GM21786 (cell line): ENCODE data around the gene MXD3.
"Not testable (repeated sequence)": the region's sequence is repeated elsewhere in the genome, so short reads cannot be mapped to it uniquely, and the experiment has no call there.

Source experiments
- ATAC-seq: cut with Tn5 transposase; IDR thresholded peaks from one replicate; pipeline ENCODE4 v1.9.1; 2021; ENCODE audit not compliant: unreplicated experiment

The MXD3 gene

GRCh38 chr5:177325868-177326381 lies 14.2 kb upstream of the MXD3 start:
- no peak for ATAC-seq

GRCh38 chr5:177320879-177321278 lies 9.2 kb upstream of the MXD3 start:
- no peak for ATAC-seq

DNA sequence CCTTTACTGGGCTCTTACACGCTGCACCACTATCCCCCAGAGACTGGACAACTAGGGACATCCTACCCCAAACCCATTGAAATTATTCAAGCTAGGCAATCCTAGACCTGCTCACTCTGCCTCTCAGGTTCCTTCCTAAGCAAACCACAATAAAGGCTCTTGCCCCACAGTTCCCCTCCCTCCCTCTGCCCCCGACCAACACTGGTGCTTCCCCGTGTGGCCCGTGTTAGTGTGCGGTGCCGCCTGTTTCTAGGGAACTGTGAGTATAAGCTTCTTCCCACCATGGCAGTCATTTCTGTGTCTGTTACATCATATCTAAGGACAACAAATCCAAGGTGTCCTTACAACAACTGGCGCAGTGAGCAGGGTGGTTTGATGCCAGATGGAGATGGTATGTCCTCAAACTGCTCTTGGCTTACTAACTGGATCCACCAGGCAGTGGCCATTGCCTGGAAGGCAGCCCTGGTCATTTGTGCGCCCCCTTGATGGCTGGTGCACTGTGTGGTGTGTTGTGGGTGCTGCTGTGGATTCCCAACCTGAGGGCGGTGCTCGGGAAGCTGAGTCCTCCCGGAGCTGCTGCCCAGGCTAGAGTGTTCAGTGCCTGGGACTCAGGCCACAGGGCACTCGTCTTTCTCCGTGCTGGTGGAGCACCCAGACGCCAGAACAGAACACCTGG lies 8.4 kb upstream of the MXD3 start:
- ATAC-seq = no peak

- peak; percentile 50 for ATAC-seq
Observed at GRCh38 chr5:177317959-177318377, 6.3 kb upstream of the MXD3 start.

DNA sequence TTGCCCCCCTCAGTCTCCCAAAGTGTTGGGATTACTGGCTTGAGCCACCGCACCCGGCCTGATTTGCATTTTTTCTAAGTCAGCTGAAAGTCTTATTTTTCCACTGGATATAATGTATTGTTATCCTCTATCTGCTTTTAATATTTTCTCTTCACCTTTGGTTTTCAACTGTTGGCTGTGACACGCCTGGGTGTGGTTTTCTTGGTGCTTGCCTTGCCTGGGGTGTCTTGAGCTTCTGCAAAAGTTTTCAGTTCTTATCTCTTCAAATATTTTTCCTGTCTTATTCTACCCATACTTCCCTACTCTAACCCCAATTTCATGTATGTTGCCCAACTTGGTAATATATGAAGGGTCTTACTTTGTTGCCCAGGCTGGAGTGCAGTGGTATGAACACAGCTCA lies 4.3 kb upstream of the MXD3 start:
- ATAC-seq = no peak

GRCh38 chr5:177315411-177315810 lies 3.7 kb upstream of the MXD3 start:
- ATAC-seq = no peak

- ATAC-seq = no peak
Observed at GRCh38 chr5:177314376-177315342, 3.0 kb upstream of the MXD3 start.

- ATAC-seq = no peak
Observed at GRCh38 chr5:177313561-177314259, 2.0 kb upstream of the MXD3 start.

DNA sequence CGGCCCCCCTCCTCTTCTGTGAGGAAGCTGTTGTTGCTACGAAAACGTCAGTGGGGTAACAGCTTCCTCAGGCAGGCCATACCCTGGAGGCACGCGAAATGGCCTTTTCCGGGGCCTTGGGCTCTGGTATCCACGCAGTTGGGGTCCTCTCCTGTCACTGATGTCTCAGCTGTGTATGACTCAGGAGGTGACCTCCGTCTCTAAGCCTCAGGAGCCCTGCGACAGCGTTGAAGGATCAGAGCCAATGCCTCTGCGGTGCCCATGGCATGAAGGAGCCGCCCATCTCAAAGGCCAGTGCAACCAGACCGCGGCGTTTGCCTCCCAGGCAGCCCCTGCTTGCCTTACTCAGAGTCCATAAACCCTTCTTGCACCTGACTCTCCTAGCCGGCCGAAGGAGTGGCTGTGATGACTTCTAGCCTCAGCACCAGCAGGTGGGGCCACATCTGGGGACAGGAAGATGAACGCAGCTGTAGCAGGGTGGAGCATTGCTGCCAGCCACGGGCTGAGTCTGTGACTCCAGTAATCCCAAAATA lies 1.0 kb upstream of the MXD3 start:
- ATAC-seq = peak; percentile 27

DNA sequence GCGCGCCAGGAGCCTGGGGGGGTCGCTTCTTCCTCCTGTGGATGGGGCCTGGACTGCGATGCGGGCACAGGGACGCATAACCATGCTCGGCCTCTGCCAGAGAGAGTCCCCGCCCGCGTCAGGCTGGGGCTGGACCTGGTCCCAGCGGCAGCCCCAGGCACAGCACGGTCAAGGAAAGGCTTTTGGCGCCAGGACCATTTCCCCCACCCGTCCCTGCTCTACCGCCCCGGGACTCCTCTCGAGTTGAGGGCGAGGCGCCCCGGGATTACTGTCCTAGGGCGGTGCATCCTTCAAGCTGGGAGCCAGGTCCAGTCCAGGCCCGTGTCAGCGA lies 341 bp downstream of the MXD3 start:
- no peak for ATAC-seq

DNA sequence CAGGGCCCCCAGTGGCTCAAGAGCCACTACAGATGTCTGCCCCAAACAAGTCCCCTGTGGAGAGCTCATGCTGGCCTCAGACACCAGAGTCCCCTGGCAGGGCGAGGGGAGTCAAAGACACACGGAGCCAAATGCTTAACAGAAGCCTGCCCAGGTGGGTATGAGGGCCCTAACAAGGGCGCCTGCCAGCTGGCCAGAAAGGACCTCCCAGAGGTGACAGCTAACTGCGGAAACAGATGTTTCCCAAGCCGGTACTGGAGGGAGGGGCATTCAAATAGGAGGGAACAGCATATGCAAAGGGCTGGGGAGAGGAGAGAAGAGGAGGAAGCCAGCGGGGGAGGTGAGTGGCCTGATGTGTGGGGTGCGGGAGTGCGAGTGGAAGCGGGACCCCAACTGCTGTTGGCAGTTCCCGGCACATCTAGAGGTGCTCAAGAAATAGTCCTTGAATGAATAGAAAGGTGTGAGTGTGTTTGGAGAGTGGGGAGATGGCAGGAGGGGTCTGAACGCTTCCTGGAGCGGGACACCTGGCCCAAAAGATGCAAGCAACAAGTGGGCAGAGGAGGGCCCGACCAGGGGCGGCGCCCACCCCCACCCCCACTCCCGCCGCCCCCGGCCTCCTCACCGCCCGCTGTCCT lies 824 bp downstream of the MXD3 start:
- no peak for ATAC-seq

- ATAC-seq = no peak
Observed at GRCh38 chr5:177310332-177310731, 1.4 kb downstream of the MXD3 start.

DNA sequence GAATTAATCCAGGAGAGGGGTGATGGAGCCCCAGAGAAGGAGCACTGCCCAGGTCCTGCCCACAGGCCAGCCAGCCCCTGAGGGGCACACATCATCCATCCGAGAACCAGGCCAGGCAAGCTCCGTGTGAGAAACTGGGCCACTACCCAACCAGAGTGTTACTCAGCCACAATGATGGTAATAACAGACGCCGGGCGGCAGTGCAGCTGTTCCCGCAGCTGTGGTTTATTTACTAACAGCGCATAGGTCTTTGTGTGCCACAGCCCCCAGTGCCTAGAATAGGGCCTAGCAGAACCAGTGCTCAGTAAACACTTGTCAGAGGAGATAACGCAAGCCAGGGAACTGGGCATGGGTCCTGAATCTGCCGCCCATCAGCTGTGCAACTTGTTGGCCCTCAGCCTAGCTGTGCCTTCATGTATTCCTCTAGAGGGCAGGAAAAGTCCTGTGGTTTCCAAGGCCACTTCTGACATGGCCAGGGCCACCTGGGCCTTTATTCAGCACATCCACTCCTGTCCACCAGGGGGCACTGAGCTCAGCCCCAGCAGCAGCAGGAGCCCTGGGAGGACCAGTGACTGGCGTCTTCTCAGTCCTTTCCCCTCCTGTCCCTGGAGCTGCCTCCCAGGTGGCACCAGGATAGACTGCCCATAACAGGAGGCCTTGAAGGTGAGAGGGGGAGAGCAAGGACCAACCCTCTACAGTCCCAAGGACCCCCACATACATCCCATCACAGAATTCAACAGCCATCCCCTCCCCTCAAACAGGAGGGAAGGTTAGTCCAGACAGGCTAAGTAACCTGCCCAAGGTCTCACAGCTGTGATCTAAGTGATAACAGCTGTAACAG lies 2.1 kb downstream of the MXD3 start:
- ATAC-seq = no peak

DNA sequence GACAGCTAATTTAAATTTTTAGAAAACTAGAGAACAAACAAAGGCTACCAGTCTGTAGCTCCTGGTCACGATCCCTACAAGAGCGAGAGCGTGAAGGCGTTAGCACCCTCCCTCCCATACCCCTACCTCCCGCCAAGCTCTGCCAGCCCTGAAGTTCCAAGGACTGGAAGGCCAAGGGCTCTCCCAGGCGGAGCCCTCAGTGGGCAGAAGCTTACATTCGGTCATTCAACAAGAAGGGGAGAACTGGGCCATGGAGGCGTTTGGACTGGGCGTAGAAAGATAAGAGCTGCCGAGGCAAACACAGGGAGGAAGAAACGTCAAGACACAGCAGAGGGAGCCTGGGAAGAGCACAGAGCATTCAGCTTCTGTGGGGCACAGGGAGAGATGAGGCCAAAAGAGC lies 3.0 kb downstream of the MXD3 start:
- ATAC-seq = no peak

- ATAC-seq = no peak
Observed at GRCh38 chr5:177307544-177308363, 3.9 kb downstream of the MXD3 start.

GRCh38 chr5:177306674-177307543 lies 4.8 kb downstream of the MXD3 start:
- no peak for ATAC-seq

DNA sequence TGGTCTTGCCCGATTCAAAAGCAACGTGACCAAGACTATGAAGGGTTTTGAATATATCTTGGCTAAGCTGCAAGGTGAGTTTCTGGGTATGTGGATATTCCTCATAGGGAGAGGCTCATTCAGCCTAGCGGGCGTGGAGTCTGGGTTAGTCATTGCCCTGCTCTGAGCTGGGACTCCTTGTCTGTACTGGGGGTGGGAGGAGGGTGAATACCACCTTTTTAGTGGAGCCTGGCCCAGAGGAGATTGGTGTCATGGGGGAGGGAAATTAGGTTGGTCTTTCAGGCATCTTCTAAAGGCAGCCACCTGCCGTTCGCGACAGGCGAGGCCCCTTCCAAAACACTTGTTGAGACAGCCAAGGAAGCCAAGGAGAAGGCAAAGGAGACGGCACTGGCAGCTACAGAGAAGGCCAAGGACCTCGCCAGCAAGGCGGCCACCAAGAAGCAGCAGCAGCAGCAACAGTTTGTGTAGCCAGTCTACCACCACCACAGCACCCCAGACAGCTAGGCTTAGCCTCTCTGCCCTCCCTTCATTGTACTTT lies 5.5 kb downstream of the MXD3 start:
- not testable (repeated sequence) for ATAC-seq
